Measurements from ENCODE around the gene LIN28B.

Gene LIN28B

GRCh38 chr6:105116150-105116549, 159.2 kb downstream of the LIN28B start:
- no peak for DNase-seq

GRCh38 chr6:105120570-105120969, 163.7 kb downstream of the LIN28B start:
- no peak for DNase-seq

GRCh38 chr6:105121981-105122380, 165.1 kb downstream of the LIN28B start:
- DNase-seq: no peak

GRCh38 chr6:105122717-105123116, 165.8 kb downstream of the LIN28B start:
- DNase-seq: no peak

Data from stimulated activated CD4-positive, alpha-beta T cell treated with anti-CD3 and anti-CD28 coated beads, Interleukin-12 subunit alpha, Interleukin-12 subunit beta, amount 100 ng/mL, for 4 hours (primary cell).